H1 (cell line): Measurements from ENCODE around the gene ATP1A1. TPM values are rescaled to one million over a fixed set of nuclear protein-coding genes. Genes with fewer than 3 reads are reported as not detected.

Experiments
- CTCF ChIA-PET: fragments of 300-600 bp; sonication (Branson Sonifier 250); formaldehyde crosslinking; loops from one replicate; lab custom pipeline; 2021; ENCODE audit not compliant: partially characterized antibody; lab: Charles Lee
- POLR2A ChIA-PET: fragments of 300-600 bp; sonication (Branson Sonifier 250); formaldehyde crosslinking; loops from one replicate; lab custom pipeline; 2021; ENCODE audit warnings: inconsistent platforms; ENCODE audit not compliant: partially characterized antibody; lab: Charles Lee
- DNase-seq, 2 experiments: peaks; one replicate each; pipeline versions ENCODE4 v3.0.0 to v3.0.0-alpha.2; 2010 to 2022; ENCODE audit warnings: low spot score in 2 of 2, low read depth in 1 of 2, mixed read lengths in 1 of 2
- FAIRE-seq: peaks from 2 replicates; lab custom pipeline; 2011; peaks lifted over from hg19 to GRCh38; lab: Jason Lieb, UNC
- H2AFZ ChIP-seq: 2 replicates; pipeline ENCODE4 v1.8.1; 2012; ENCODE audit warnings: low read length, inconsistent platforms
- H2AK5ac ChIP-seq: 2 replicates; pipeline ENCODE4 v1.6.1; 2013; ENCODE audit warnings: low read depth, low read length
- H2BK120ac ChIP-seq: replicated peaks from 2 replicates; pipeline ENCODE3; 2013; ENCODE audit warnings: low read depth, low read length, inconsistent platforms
- H2BK12ac ChIP-seq: 2 replicates; pipeline ENCODE4 v1.6.1; 2013; ENCODE audit warnings: low read depth, low read length
- H2BK15ac ChIP-seq: 2 replicates; pipeline ENCODE4 v1.6.1; 2013; ENCODE audit warnings: low read length
- H2BK20ac ChIP-seq: 2 replicates; pipeline ENCODE4 v1.6.1; 2013; ENCODE audit warnings: low read length
- H2BK5ac ChIP-seq: 2 replicates; pipeline ENCODE4 v1.6.1; 2013; ENCODE audit warnings: low read depth, low read length
- H3K14ac ChIP-seq: 2 replicates; pipeline ENCODE4 v1.6.1; 2013; ENCODE audit warnings: inconsistent platforms; ENCODE audit not compliant: insufficient read length
- H3K18ac ChIP-seq: 2 replicates; pipeline ENCODE4 v1.6.1; 2013; ENCODE audit warnings: low read length; ENCODE audit errors: extremely low read depth
- H3K23ac ChIP-seq: 2 replicates; pipeline ENCODE4 v1.6.1; 2013; ENCODE audit warnings: inconsistent platforms; ENCODE audit not compliant: insufficient read length
- H3K23me2 ChIP-seq: 2 replicates; pipeline ENCODE4 v1.6.1; 2013; ENCODE audit warnings: low read depth, low read length
- H3K27ac ChIP-seq: 2 replicates; pipeline ENCODE4 v1.6.1; 2011; ENCODE audit warnings: low read depth, low read length, inconsistent platforms
- H3K27me3 ChIP-seq, 4 experiments: replicated peaks in 1 of 4; 1 replicate in 1 of 4; 2 replicates in 3 of 4; pipeline versions ENCODE4 v1.6.1 to v1.8.1; 2011 to 2013; ENCODE audit warnings: low read length in 3 of 4, mild to moderate bottlenecking in 3 of 4, inconsistent platforms in 2 of 4, mixed read lengths in 2 of 4, moderate library complexity in 1 of 4; ENCODE audit not compliant: control insufficient read depth in 3 of 4, insufficient read depth in 3 of 4; ENCODE audit errors: extremely low read depth in 1 of 4
- H3K36me3 ChIP-seq, 4 experiments: 2 replicates each; pipeline versions ENCODE4 v1.6.1 to v1.8.1; 2011 to 2013; ENCODE audit warnings: mild to moderate bottlenecking in 4 of 4, low read length in 3 of 4, moderate library complexity in 2 of 4, control low read depth in 1 of 4, inconsistent platforms in 1 of 4; ENCODE audit not compliant: insufficient read depth in 4 of 4, control insufficient read depth in 2 of 4
- H3K4ac ChIP-seq: replicated peaks from 2 replicates; pipeline ENCODE3; 2013; ENCODE audit warnings: low read length, low read depth, mixed read lengths, inconsistent platforms; ENCODE audit not compliant: insufficient read length
- H3K4me1 ChIP-seq, 4 experiments: replicated peaks in 1 of 4; 1 replicate in 1 of 4; 2 replicates in 3 of 4; pipeline versions ENCODE4 v1.6.1 to v1.8.1; 2011 to 2013; ENCODE audit warnings: low read length in 3 of 4, inconsistent platforms in 2 of 4, mixed read lengths in 1 of 4; ENCODE audit not compliant: insufficient read depth in 4 of 4, control insufficient read depth in 3 of 4
- H3K4me2 ChIP-seq, 2 experiments: 2 replicates each; pipeline versions ENCODE4 v1.6.1 to v1.8.1; 2011 to 2013; ENCODE audit warnings: low read depth in 2 of 2, low read length in 2 of 2, control low read depth in 1 of 2, inconsistent platforms in 1 of 2, mild to moderate bottlenecking in 1 of 2; ENCODE audit not compliant: insufficient read depth in 1 of 2
- H3K4me3 ChIP-seq, 4 experiments: fragments of 200-600, 300-600 bp in 1 of 4; sonication (generic), shearing (Covaris generic), sonication (Bioruptor Twin) in 1 of 4; 2 replicates each; pipeline versions ENCODE4 v1.5.1 to v1.8.1; 2011 to 2016; ENCODE audit warnings: low read length in 4 of 4, low read depth in 3 of 4, control low read depth in 2 of 4, inconsistent platforms in 2 of 4, mild to moderate bottlenecking in 2 of 4, mixed read lengths in 1 of 4, moderate library complexity in 1 of 4; ENCODE audit not compliant: insufficient read depth in 2 of 4; ENCODE audit errors: extremely low read depth in 1 of 4
- H3K56ac ChIP-seq: replicated peaks from 2 replicates; pipeline ENCODE3; 2013; ENCODE audit warnings: low read depth, mild to moderate bottlenecking, mixed read lengths, low read length, inconsistent platforms; ENCODE audit not compliant: insufficient read length
- H3K79me1 ChIP-seq: 2 replicates; pipeline ENCODE4 v1.6.1; 2013; ENCODE audit warnings: low read depth, low read length, control low read depth
- H3K79me2 ChIP-seq, 2 experiments: 2 replicates each; pipeline versions ENCODE4 v1.6.1 to v1.8.1; 2012 to 2013; ENCODE audit warnings: low read length in 2 of 2, mild to moderate bottlenecking in 2 of 2, inconsistent platforms in 1 of 2; ENCODE audit not compliant: insufficient read depth in 2 of 2, control insufficient read depth in 1 of 2
- H3K9ac ChIP-seq, 4 experiments: replicated peaks in 1 of 4; 1 replicate in 1 of 4; 2 replicates in 3 of 4; pipeline versions ENCODE4 v1.6.1 to v1.8.1; 2011 to 2013; ENCODE audit warnings: low read depth in 3 of 4, low read length in 3 of 4, control low read depth in 2 of 4, mild to moderate bottlenecking in 2 of 4, moderate library complexity in 2 of 4, inconsistent platforms in 1 of 4; ENCODE audit errors: extremely low read depth in 1 of 4
- H3K9me3 ChIP-seq, 2 experiments: 2 replicates each; pipeline versions ENCODE4 v1.6.1 to v1.8.1; 2012 to 2013; ENCODE audit warnings: mild to moderate bottlenecking in 2 of 2, moderate library complexity in 2 of 2, control low read depth in 1 of 2, inconsistent platforms in 1 of 2, low read depth in 1 of 2, low read length in 1 of 2, mixed read lengths in 1 of 2; ENCODE audit not compliant: insufficient read depth in 2 of 2
- H4K20me1 ChIP-seq, 2 experiments: replicated peaks in 1 of 2; 2 replicates each; pipeline versions ENCODE3 to v1.8.1; 2011 to 2013; ENCODE audit warnings: inconsistent platforms in 2 of 2, low read length in 2 of 2, mild to moderate bottlenecking in 1 of 2; ENCODE audit not compliant: insufficient read depth in 2 of 2, control insufficient read depth in 1 of 2
- H4K5ac ChIP-seq: 2 replicates; pipeline ENCODE4 v1.6.1; 2013; ENCODE audit warnings: low read length, low read depth, mixed read lengths, inconsistent platforms; ENCODE audit not compliant: insufficient read length
- H4K8ac ChIP-seq: 2 replicates; pipeline ENCODE4 v1.8.0; 2013; ENCODE audit warnings: mild to moderate bottlenecking, moderate library complexity, low read length, inconsistent platforms; ENCODE audit not compliant: insufficient read depth; ENCODE audit errors: extremely low read depth
- H4K91ac ChIP-seq: replicated peaks from 2 replicates; pipeline ENCODE3; 2013; ENCODE audit warnings: low read length, mixed read lengths, inconsistent platforms; ENCODE audit not compliant: insufficient read length
- ASH2L ChIP-seq: fragments of 200-600, 300-600 bp; sonication (generic); IDR thresholded peaks from one replicate; pipeline ENCODE4 v1.7.1; 2017; ENCODE audit warnings: low read length
- KDM1A ChIP-seq: fragments of 200-600, 300-600 bp; sonication (generic); IDR thresholded peaks from 2 replicates; pipeline ENCODE4 v1.7.1; 2016; ENCODE audit warnings: mild to moderate bottlenecking, low read length, borderline replicate concordance
- MAFK ChIP-seq: IDR thresholded peaks from 2 replicates; pipeline ENCODE4 v1.6.1; 2012; ENCODE audit warnings: low read depth, mild to moderate bottlenecking, improper control_type of control experiment, low read length
- SIRT6 ChIP-seq: IDR thresholded peaks from one replicate; pipeline ENCODE4 v1.7.1; 2012; ENCODE audit warnings: low read length, inconsistent platforms
- SP4 ChIP-seq: IDR thresholded peaks from 2 replicates; pipeline ENCODE4 v1.6.1; 2012; ENCODE audit warnings: low read length, inconsistent platforms
- WGBS, 2 experiments: shearing (Covaris generic) in 1 of 2; methylation state at CpG; one replicate each; pipeline versions ENCODE4 v1.1.6 to v1.1.7; 2013 to 2015; ENCODE audit warnings: low lambda C conversion rate in 2 of 2, mixed read lengths in 2 of 2, inconsistent platforms in 1 of 2, low coverage in 1 of 2, missing lambda C conversion rate in 1 of 2; ENCODE audit not compliant: insufficient replicate concordance in 2 of 2, insufficient coverage in 1 of 2, insufficient read length in 1 of 2; ENCODE audit errors: extremely low coverage in 1 of 2, missing lambda C conversion rate in 1 of 2; 5-methylcytosine and 5-hydroxymethylcytosine counted together
- polyA plus RNA-seq, 7 experiments: library from polyadenylated mRNA; depleted of rRNA in 3 of 7; stranded (reverse) in 5 of 7; unstranded in 2 of 7; fragments of >200 nt in 5 of 7; fragments of 200-250 nt in 2 of 7; gene quantifications; 1 replicate in 5 of 7; 2 replicates in 1 of 7; 4 replicates in 1 of 7; pipeline versions ENCODE4 v1.2.1 to v1.2.3, GENCODE V29; 2011 to 2013; ENCODE audit warnings: missing spikeins in 2 of 7, mixed read lengths in 2 of 7
- total RNA-seq: library from RNA; stranded (reverse); fragmentation: NEBNext Ultra II Directional; extraction: Animal tissue kit (Norgen Biotek cat#: 25700); gene quantifications from 2 replicates; pipeline ENCODE4 v1.2.1, GENCODE V29; 2021

ATP1A1 gene
- total and polyA plus RNA-seq, 2 of the 8 experiments (the other 6 are each of a cell fraction or from before 2014, with no cell fraction given) = 222 to 325 TPM

DNA sequence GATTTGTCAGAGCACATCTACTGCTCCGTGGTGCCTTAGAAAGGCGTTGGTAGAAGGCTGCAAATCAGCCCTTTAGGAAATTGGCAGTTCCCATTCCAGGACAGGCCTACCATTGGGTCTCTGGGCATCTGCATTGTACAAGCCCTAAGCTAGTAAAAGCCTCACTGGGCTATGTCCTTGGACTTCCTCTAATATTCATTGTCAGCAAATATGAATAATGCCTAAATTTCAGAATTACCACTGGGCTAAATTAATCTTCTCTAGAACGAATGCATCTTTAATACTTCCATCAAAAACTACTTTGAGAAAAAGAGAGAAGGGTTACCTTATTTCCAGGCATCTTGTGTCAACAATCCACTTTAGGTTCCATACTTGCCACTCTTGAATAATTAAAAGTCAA is 41.5 kb upstream of the ATP1A1 start:
- ChIA-PET POLR2A (no interaction called here), CTCF (interaction anchor here (0.6 kb wide), 1 partner anchor 818 kb away, joined by 3 read pairs; no protein-coding TSS in a partner anchor)
- H3K36me3 ChIP-seq = no peaks in the 10 kb centered on the region
- no peak overlapping the region for H2AFZ ChIP-seq
- 76% methylated on average over 3 of the region's 3 CpGs; no CpG with 5 or more reads in 1 of the 2 experiments for WGBS, 2 experiments
- no peaks in the 10 kb centered on the region for H3K79me1 ChIP-seq
- no peak overlapping the region for H3K18ac ChIP-seq
- FAIRE-seq (no peak), DNase-seq (no peak)
- H3K4me3 ChIP-seq = no peak overlapping the region
- no peak overlapping the region for H3K4ac ChIP-seq
- H2BK5ac ChIP-seq = no peak overlapping the region
- no peaks in the 10 kb centered on the region for H3K23me2 ChIP-seq
- H3K9ac ChIP-seq = no peak overlapping the region
- no peak overlapping the region for H3K56ac ChIP-seq
- H2BK12ac ChIP-seq = no peak overlapping the region
- no peak overlapping the region for H2AK5ac ChIP-seq
- H3K9me3 ChIP-seq = no peaks in the 10 kb centered on the region
- no peak overlapping the region for H3K27ac ChIP-seq
- H3K14ac ChIP-seq = no peak overlapping the region
- no peak overlapping the region for H4K8ac ChIP-seq
- no peak overlapping the region for H3K23ac ChIP-seq
- H3K4me2 ChIP-seq = no peak overlapping the region
- no peaks in the 10 kb centered on the region for H3K79me2 ChIP-seq
- H2BK15ac ChIP-seq = no peak overlapping the region
- peaks cover 0 to 6% (median 1%) of the 10 kb centered on the region in 4 experiments; a peak in 1 of 7 replicates for H3K4me1 ChIP-seq
- no peak overlapping the region for H2BK120ac ChIP-seq
- H4K5ac ChIP-seq = no peak overlapping the region
- no peak overlapping the region for H4K91ac ChIP-seq
- H4K20me1 ChIP-seq = no peaks in the 10 kb centered on the region
- no peaks in the 10 kb centered on the region for H3K27me3 ChIP-seq
- no peak overlapping the region for H2BK20ac ChIP-seq
- TF ChIP-seq SIRT6 (no peak), ASH2L (no peak), KDM1A (no peak), SP4 (no peak), MAFK (no peak)
